Activated CD4-positive, alpha-beta T cell treated with anti-CD3 and anti-CD28 coated beads, Interleukin-2, amount 50 U/mL, for 48 hours (primary cell): ENCODE results near the gene CD55.
"Not testable (repeated sequence)": the region's sequence is repeated elsewhere in the genome, so short reads cannot be mapped to it uniquely, and the experiment has no call there.

Experiments
- DNase-seq, 2 experiments: peaks; one replicate each; pipeline ENCODE4 v3.0.0-alpha.2; 2020

CD55 gene

DNA sequence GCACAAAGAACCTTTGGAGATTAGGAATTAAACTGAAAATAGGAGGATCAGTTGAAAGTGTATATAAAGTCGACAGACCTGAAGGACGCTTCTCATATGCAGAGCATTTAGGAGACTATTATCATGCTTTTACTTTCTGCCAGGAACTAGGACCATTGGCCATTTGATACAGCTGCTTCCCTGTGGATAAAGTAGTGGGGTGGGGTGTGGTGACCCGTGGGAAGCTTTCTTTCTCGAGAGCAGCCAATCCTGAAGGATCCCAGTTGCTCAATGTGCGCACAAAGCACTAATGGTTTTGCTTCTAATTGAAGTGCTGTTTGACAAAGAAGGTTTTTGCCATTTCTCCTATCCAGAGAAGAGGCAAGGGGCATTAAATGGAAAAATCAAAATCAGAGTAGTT is 14.9 kb upstream of the CD55 start:
- no peak for DNase-seq

DNA sequence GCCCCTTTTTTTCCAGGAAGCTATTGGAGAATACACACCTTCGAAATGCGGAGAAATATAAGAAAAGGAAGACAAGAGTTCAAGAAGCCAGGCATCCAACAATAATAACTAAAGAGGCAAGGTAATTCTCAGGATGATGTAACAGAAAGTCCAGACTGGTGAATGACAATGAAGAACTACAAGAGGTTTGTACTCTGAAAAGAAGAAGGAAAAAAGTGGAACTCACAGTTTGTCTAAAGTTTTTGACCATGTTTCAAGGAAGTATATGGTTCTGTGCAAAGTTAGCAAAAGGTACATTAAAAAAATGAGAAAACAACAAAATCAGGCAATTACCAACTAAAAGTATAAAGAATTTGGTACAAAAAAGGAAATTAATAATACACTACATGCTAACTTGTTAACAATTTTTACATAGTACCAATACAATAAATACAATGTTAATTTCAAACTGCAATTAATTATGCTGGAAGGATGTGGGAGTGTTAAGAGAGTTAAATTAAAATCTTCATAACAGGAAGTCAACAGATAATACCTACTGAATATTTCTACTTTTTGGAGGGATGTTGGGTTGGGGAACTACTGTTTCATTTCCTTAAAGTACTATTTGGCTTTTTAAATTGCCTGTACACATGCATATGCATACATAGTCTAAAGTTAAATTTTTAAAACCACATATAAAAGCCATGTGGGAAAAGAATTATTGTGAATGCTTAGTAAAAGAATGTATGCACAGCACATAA is 12.9 kb upstream of the CD55 start:
- DNase-seq: no peak

DNA sequence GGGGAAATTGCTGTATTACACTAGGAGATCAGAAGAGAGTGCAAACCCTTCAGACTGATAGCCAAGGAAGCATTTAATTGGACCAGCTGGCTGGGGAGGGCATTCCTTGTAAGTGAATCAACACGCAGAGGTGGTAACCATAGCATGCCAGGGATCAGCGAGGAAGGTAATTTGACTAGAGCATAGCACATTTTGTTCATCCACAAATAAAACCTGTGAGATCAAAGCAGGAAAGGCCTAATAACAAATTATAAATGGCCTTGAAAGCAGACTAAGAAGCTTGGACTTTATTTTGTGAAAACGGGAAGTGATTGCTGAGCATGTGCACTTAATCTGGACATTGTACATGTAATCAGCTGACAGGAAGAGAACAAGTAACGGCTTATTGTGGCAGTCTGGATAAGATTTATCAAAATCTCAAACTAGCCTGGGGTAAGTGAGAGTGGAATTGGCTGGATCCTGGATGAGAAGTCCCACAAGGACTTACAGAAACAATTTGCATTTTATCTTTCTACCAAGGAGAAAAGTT is 11.7 kb upstream of the CD55 start:
- DNase-seq: no peak

DNA sequence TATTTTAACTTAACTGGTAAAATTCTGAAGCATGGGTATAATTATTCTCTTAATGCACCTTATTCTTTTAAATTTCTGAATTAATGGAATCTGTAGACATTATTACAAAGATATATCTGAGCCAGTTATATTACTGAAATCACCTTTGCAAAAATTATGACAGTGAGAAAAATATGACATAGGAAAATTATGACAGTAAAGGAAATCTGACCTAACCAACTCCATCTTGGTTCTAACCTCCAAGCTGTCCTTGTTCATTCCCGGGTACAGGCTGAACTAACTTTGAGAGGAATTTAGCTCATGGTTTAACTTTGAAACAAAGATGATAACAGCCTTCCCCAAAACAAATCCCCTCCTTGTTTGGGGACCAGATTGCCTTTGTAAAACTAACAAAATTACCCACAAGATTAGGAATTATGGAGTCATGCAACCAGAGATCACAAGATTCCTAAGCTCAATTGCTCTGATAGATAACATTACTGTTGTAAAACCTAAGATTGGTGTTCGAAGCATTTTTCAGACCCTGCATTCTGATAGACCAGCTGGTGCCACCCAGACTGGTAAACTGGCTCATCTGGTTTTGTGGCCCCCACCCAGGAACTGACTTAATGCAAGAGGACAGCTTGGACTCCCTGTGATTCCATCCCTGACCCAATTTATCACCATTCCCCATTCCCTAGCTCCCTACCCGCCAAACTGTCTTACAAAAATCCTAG is 9.4 kb upstream of the CD55 start:
- DNase-seq: no peak

DNA sequence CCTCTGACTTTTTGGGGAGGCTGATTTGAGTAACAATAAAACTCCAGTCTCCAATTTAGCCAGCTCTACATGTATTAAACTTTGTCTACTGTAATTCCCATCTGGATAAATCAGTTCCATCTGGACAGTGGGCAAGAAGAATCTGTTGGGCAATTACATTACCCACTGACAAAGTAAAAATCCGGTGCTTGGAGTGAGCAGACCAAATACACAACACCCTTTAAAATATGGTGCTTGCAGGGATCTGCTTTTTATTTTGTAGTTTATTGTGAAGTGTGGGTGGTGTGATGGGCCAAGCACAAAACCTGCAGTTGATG is 8.9 kb upstream of the CD55 start:
- DNase-seq: no peak

DNA sequence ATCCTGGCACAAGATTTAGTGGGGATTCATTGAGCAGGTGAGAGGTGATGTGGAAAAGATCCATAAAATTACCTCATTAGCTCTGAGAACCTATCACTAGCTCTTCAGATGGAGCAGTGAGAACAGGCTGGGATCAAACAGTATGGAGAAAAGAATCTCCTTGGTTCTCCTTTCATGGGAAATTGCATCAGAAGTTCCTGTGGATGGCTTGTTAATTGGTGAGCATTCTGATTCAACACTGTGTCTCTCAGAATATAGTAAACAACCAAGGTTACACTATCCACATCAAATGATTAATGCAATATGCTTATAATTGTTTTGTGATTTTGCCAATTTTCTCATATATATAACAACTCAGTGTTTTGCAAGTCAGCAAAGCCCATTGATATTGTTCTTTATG is 8.3 kb upstream of the CD55 start:
- DNase-seq: no peak

DNA sequence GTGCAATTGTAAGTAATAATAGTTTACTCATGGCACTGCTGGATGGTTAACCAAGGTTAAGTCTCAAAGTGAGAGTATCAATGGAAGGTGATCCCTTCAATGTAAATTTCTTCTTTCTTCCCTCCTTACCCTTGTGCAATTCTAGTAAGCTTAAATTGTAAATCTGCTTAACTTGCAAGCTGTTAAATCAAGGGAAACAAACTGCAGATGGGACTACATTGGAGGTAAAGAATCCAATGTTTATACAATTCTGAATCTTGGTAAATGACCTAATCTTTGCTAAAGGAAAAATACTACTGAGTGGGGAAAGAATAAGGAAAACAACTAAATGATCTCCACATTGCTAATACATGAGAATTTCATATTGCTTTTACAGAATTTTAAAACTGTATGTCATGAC is 6.7 kb upstream of the CD55 start:
- DNase-seq: no peak

DNA sequence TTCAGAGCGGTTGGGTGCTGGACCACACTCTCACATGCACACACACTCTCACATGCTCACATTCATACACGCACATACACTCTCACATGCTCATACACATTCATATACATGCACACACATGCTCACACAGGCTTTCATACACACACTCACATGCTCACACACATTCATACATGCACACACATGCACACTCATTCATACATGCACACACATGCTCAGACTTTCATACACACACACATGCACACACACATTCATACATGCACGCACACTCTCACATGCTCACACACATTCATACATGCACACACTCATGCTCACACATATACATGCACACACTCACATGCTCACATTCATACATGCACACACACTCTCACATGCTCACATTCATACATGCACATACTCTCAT is 6.0 kb upstream of the CD55 start:
- DNase-seq: no peak

DNA sequence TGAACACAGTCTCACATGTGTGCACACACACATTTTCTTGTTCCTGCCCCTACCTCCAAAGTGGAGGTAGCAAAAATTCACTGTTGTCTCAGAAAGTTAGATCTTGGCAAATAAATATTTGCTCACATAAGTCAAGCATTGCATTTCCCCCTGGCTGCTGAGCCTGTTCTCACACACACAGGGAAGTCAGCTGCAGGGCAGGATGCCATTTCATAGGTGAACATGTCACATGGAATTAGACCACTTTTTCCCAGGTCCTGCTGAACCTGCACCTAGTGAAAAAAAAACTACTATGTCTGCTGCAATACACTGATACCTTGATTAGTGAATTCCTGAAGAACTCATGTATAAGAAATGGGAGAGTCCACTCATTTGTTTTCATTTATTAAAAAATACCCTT is 5.3 kb upstream of the CD55 start:
- DNase-seq: no peak

DNA sequence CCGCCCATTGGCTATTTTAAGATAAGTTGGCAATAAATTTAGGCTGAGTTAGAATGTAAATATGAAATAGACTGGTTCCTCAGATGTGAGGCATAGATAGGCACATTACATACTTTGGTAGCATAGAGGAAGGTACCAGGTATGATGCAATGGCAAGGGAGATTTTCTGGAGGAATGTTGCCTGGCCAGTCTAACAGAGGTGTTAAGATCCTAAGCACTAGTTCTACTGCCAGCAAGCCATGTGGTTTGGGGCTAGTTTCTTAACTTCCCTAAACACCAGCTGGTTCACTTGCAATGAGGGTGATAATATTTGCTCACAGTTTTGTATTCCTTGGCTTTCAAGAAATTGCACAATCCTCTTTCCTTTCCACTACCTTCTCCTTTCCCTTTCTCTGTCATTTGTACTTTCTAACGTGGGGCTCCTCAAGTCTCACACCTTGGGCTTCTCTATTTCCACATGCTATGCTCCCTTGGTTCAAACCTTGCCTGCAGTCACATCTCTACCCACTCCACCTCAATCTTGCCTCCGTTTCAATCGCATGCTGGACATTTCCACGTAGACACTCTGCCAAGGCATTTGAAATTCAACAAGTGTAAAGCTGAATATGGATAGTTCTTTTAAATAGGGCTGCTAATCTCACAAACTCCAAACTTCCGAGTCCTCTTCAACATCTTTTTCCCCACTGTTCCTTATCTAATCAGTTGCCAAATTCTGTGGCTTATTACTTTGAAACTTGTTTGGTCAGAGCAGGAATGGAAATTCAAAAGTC is 4.7 kb upstream of the CD55 start:
- no peak for DNase-seq

DNA sequence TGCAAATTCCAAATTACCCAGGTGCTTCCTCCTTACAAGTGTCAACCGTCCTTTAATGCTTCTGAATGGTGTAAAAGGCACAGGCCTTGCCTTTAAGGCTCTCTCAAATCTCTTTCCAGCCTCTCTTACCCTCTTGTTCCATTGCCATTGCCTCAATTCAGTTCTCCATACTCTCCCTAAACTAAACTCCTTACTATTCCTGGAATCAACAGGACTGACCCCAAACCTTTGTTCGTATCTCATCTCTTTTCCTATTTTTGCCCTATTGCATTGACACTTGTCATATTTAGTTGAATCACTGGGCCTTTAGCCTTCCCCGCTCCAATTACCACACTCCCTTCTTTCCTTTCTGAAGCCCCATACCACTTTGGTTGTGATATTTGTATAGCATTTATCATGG is 3.9 kb upstream of the CD55 start:
- no peak for DNase-seq

DNA sequence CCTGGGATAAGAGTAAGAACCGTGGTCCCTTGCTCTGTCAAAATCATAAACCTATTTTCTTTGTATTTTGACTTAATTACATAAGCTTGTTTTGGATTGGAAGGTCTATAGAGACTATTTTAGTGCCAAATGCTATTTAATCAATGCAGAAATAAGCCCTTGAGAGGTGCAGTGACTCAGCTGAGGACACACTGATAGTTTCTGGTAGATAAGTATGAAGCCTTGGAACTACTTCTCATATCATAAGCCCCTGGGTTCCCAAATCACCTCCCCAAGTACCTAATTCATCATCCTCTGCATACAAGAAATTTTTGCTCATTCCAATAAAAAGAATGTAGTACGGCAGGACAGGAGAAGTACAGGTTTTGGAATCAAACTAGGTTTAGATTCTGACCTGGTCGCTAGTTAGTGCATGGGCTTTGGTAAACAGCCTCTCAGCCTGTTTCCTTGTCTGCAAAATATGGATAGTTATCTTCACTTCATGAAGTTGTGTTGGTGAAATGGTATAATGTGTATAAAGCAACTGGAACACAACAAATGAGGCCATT is 3.3 kb upstream of the CD55 start:
- DNase-seq: no peak

DNA sequence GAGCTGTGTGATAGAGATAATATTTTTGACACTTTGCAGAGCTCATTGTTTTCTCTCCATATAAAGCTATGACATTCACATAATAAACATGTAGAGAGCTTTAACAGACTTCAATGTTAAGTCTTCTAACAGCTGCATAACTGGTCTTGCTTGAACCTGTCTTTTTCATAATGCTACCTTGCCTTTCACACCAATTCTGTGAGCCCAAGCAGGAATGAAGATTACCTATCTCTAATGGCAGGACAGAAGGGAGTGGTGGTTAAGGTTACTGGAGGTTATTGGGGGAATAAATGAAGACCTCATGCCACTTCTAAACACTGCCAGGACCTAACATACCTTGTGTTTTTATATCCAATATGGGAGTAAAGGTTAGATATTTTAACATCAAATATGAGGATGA is 2.3 kb upstream of the CD55 start:
- no peak for DNase-seq

DNA sequence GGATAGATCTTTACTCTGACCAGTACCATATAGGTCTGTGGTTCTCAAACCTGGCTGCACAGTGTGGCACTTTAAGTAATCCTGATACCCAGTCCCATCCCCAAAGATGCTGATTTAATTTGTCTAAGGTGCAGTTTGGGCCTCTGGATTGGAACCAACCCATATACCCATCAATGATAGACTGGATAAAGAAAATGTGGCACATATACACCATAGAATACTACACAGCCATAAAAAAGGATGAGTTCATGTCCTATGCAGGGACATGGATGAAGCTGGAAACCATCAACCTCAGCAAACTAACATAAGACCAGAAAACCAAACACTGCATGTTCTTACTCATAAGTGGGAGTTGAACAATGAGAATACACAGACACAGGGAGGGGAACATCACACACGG is 1.4 kb upstream of the CD55 start:
- not testable (repeated sequence) for DNase-seq

DNA sequence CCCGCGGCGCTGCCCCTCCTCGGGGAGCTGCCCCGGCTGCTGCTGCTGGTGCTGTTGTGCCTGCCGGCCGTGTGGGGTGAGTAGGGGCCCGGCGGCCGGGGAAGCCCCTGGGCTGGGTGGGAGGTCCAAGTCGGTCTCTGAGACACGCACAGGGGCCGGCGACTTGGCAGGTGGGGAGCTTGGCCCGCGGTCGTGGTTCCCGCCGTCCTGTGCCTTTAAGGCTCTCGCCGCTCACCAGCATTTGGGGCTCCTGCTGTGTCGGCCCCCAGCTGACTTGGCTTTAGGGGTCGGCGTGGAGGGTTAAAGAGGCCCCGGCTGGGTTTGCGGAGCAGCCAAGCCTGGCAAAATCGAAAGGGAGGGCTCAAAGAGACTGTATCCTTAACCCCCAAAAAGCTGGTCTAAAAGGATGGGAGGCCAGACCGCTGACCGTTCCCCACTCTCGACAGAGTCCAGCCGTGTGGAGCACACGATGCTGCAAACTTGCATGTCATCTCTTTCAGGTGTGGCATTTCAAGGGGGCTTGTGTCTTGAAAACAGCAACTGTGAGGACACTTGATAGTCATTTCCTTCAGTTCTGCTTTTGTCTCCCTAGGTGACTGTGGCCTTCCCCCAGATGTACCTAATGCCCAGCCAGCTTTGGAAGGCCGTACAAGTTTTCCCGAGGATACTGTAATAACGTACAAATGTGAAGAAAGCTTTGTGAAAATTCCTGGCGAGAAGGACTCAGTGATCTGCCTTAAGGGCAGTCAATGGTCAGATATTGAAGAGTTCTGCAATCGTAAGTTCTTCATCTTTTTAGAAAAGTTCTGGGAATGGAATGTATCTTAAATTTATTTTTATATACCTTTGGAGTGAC is 540 bp downstream of the CD55 start:
- no peak for DNase-seq

DNA sequence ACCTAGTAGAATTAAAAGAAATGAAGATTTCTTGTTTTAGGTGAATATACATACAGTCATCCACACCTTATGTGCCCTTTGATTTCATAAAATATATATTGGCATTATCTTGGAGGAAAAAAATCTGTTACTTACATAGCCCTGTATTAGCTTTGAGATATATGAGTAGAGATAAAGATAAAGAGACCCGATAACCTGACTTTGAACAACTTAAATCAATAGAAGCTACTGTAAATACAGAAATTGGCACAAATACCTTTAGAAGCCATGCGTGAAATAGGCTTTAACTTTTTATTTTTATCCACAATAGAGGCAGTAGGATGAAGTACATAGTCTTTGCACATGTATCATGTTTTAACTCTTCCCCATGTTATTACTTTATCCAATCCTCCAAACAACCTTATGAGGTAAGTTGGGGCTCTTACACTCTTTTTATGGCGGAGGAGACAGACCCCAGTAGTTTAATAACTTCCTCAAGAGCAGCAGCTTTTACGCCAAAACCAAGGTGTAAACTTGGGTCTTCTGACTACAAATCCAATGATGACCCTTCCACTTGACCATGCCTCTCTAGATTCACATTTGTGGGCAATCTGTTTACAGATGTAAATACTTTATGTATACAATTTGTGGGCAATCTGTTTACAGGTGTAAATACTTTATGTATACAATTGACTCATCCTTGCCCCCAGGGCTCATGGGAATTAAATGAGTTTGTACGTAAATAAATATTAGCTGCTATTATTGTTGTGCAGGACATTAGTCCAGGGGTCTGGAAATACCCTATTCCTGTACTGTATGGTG is 2.1 kb downstream of the CD55 start:
- no peak for DNase-seq

DNA sequence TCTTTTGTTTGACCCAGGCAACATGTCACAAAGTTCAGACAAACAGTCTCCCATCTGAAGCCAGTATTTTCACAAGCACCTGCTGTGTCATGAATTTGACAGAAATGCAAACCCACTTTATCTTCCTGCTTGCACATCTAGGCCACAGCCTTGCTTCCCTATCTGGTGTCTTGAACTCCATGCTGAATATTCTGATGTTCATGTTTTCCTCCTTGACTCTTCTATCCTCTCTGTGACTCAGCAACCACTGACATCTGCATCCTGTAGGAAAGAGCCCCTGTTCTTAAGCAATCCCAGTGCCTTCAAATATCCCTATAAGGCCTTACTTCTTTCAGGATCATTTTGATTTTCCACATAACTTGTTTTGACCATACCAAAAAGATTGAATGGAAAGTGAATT is 6.5 kb downstream of the CD55 start:
- no peak for DNase-seq

DNA sequence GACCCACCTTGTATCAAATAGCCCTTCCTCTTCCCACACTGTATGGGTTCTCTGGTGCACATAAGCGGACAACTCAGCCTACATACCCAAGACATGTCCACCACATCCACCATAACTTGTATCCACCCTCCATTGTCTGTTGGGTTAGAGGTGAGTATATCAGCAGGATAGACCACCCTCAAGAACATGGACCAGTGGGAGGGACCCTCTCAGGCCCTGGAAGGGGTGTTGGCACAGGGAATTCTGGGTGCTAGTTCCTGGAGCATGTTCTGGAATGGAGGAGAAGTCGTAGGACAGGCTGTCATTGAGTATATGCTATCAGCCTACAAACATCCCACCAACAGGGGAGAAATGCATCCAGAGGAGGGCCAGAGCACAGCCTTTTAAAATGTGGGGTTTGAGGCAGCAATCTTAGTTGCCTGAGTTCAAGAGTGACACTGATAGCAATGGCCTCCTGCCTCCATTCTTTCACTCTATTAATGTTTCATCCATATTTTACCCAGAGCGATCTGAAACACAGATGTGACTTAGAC is 7.5 kb downstream of the CD55 start:
- no peak for DNase-seq

DNA sequence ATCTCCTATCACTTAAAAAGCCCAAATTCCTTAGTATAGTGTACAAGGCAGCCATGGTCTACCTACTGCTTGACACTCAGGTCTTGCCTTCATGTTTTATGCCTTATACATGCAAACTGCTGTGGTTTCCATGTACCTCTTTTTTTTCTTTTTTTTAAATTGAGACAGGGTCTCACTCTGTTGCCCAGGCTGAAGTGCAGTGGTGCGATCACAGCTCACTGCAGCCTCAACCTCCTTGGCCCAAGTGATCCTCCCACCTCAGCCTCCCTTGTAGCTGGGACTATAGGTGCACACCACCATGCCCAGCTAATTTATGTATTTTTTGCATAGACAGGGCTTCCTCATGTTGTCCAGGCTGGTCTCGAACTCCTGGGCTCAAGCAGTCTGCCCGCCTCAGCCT is 8.0 kb downstream of the CD55 start:
- no peak for DNase-seq

DNA sequence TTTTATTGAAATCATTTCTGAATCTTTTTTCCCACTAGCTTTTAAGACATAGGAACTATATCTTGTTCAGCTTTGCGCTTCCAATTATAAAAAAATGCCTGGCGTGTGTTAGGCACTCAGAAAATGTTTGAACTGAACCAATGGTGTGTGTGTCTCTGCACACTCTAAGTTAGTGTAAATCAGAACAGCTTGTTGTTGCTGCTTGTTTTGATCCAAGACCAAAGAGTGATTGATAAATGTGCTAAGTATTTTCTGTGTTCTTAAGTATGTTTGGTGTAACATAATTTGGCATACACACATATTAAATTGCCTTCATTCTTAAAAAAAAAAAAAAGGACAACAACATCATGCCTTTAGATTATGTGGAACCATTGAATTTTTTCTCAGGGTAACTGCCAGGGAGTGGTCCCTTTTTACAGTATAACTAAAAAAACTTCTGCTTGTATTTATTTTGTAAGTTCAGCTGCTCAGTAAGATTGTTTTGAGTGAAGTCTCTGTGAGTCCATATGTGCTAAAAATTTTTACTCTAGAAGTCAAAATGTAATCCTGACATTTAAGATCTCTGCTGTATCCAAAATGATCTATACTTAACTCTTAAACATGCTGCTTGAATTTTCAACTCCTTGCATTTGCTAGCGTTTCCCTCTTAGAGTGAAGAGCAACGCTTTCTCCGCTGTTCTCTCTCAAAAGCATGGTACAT is 8.7 kb downstream of the CD55 start:
- no peak for DNase-seq
